OCI-LY7 (cell line): Measurements from ENCODE around the gene COL15A1.

Experiments used
- CTCF ChIP-seq: fragments of 200-600 bp; sonication (generic); conservative IDR thresholded peaks from 2 replicates; pipeline ENCODE4 v1.5.1; 2014; ENCODE audit warnings: mild to moderate bottlenecking, antibody characterized with exemption, low read length, moderate library complexity, mixed read lengths
- EZH2phosphoT487 ChIP-seq: fragments of 200-600 bp; sonication (generic); IDR thresholded peaks from 2 replicates; pipeline ENCODE4 v1.6.1; 2018; ENCODE audit warnings: low read depth, borderline replicate concordance, mild to moderate bottlenecking, mixed run types, antibody characterized with exemption, low read length, moderate library complexity, mixed read lengths

DNA sequence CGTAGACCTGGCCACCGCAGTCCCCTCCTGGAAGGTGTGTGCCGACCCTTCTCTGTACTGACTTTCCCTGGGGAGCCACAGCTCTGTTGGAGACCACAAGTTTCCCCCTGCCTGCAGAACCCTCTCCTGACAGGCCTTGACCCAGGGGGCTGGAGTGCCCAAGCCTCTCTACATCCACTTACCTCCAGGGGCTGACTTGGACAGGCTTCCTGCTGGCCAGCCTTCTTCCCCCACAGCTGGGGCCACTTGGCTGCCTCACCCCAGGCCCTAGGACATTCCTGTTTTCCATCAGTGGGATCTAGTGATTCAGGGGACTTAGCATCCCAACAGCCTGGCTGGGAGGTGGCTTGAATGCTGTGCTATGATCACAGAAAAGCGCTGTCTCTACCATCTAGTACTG is 23.6 kb downstream of the COL15A1 start:
- no peak for TF ChIP-seq EZH2phosphoT487
- no peak for TF ChIP-seq CTCF
